LNCaP clone FGC (cell line): ENCODE data around the gene OLFML2B.
"Not testable (repeated sequence)": the region's sequence is repeated elsewhere in the genome, so short reads cannot be mapped to it uniquely, and the experiment has no call there.

Experiments
- DNase-seq: peaks from one replicate; pipeline ENCODE4 v3.0.0-alpha.2; 2011; ENCODE audit warnings: low read depth
- H3K4me3 ChIP-seq: 2 replicates; pipeline ENCODE4 v1.5.1; 2011; ENCODE audit warnings: mild to moderate bottlenecking, low read depth, low read length, control low read depth
- CTCF ChIP-seq: IDR thresholded peaks from 2 replicates; pipeline ENCODE4 v1.5.1; 2012; ENCODE audit warnings: mild to moderate bottlenecking; ENCODE audit not compliant: control insufficient read depth, insufficient read depth; ENCODE audit errors: extremely low read depth

OLFML2B gene

GRCh38 chr1:162067466-162067865 lies 43.8 kb upstream of the OLFML2B start:
- no peak for TF ChIP-seq CTCF
- no peak overlapping the region for H3K4me3 ChIP-seq

GRCh38 chr1:162066836-162067235 lies 43.2 kb upstream of the OLFML2B start:
- H3K4me3 ChIP-seq, DNase-seq: not testable (repeated sequence)

More at GRCh38 chr1:162067466-162067865, 43.8 kb upstream of the OLFML2B start:
- DNase-seq = no peak

- no peak overlapping the region for H3K4me3 ChIP-seq
- DNase-seq = no peak
- TF ChIP-seq CTCF = no peak
Measured at GRCh38 chr1:162065016-162065415, 41.3 kb upstream of the OLFML2B start.

- no peak for TF ChIP-seq CTCF
- no peak overlapping the region for H3K4me3 ChIP-seq
- no peak for DNase-seq
Measured at GRCh38 chr1:162062542-162063015, 38.9 kb upstream of the OLFML2B start.

- no peak overlapping the region for H3K4me3 ChIP-seq
- TF ChIP-seq CTCF = no peak
Measured at GRCh38 chr1:162060314-162060713, 36.6 kb upstream of the OLFML2B start.

GRCh38 chr1:162059721-162060120 lies 36.1 kb upstream of the OLFML2B start:
- no peak for TF ChIP-seq CTCF
- DNase-seq = no peak
- H3K4me3 ChIP-seq = no peak overlapping the region

More at GRCh38 chr1:162060314-162060713, 36.6 kb upstream of the OLFML2B start:
- no peak for DNase-seq

DNA sequence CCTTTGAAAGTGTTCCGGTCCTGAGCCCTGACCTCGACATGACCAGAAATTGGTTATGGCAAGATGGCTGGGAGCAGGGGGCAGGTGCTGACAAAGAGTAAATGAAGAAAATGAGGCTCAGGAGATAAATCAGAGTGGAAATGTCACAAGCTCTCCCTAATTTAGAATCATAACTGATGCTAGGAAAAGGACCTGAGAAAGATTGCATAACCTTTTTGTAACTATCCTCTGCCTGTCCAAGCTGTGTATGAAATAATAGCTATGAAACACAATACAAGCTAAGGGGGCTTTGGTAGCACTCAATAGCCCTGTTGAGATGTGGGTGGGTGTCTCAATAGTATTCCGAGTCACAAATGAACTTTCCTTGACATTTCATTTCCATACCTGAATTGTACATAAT lies 32.9 kb upstream of the OLFML2B start:
- no peak overlapping the region for H3K4me3 ChIP-seq
- DNase-seq = no peak
- no peak for TF ChIP-seq CTCF
